Non-pigmented ciliary epithelial cell (primary cell): ENCODE results near the gene SLC25A42.
"Not testable (repeated sequence)": the region's sequence is repeated elsewhere in the genome, so short reads cannot be mapped to it uniquely, and the experiment has no call there.

Experiments
- DNase-seq: peaks from one replicate; pipeline ENCODE4 v3.0.0-alpha.2; 2010; ENCODE audit warnings: low read depth

SLC25A42 gene

GRCh38 chr19:19063183-19064097, at the start of gene SLC25A42:
SLC25A42 (plus strand) TSS chr19:19063994; CDS start chr19:19096125, 32,131 bp downstream.
- DNase-seq: peak; percentile 99

- DNase-seq: no peak
These were observed 42.7 kb upstream of the SLC25A42 start for GRCh38 chr19:19021115-19021514.

- DNase-seq: no peak
These were observed 41.3 kb upstream of the SLC25A42 start for GRCh38 chr19:19022380-19022961.

GRCh38 chr19:19023376-19023775, 40.4 kb upstream of the SLC25A42 start:
- DNase-seq: not testable (repeated sequence)

GRCh38 chr19:19025861-19026260, 37.9 kb upstream of the SLC25A42 start:
- no peak for DNase-seq

- DNase-seq: no peak
These were observed 37.4 kb upstream of the SLC25A42 start for GRCh38 chr19:19026299-19026971.

GRCh38 chr19:19027228-19027627, 36.6 kb upstream of the SLC25A42 start:
- no peak for DNase-seq

- DNase-seq: no peak
These were observed 35.3 kb upstream of the SLC25A42 start for GRCh38 chr19:19028526-19028925.

GRCh38 chr19:19031891-19032290, 31.9 kb upstream of the SLC25A42 start:
- no peak for DNase-seq

- peak; percentile 57 for DNase-seq
These were observed 31.2 kb upstream of the SLC25A42 start for GRCh38 chr19:19032420-19033175.

GRCh38 chr19:19033176-19033425, 30.7 kb upstream of the SLC25A42 start:
- DNase-seq: no peak

- peak; percentile 24 for DNase-seq
These were observed 30.2 kb upstream of the SLC25A42 start, which contains the start of the genes ARMC6 and SUGP2 for GRCh38 chr19:19033426-19034203. ARMC6 (plus strand) TSS chr19:19033603; CDS start chr19:19034210, 607 bp downstream. SUGP2 (minus strand) TSS chr19:19033517; CDS start chr19:19031071, 2,446 bp downstream.

- DNase-seq: peak; percentile 20
These were observed 29.6 kb upstream of the SLC25A42 start for GRCh38 chr19:19034204-19034624.

GRCh38 chr19:19039901-19040300, 23.9 kb upstream of the SLC25A42 start:
- DNase-seq: no peak

GRCh38 chr19:19040417-19040816, 23.4 kb upstream of the SLC25A42 start:
- no peak for DNase-seq

GRCh38 chr19:19042732-19043280, 21.0 kb upstream of the SLC25A42 start:
- DNase-seq: no peak

- no peak for DNase-seq
These were observed 20.3 kb upstream of the SLC25A42 start for GRCh38 chr19:19043481-19043880.

- no peak for DNase-seq
These were observed 19.9 kb upstream of the SLC25A42 start for GRCh38 chr19:19043881-19044280.

GRCh38 chr19:19049406-19049805, 14.4 kb upstream of the SLC25A42 start:
- DNase-seq: no peak

- DNase-seq: no peak
These were observed 13.7 kb upstream of the SLC25A42 start for GRCh38 chr19:19050104-19050503.

- no peak for DNase-seq
These were observed 13.1 kb upstream of the SLC25A42 start for GRCh38 chr19:19050731-19051130.
